ENCODE results near the gene NFE2L3. TPM values are rescaled to one million over a fixed set of nuclear protein-coding genes. Genes with fewer than 3 reads are reported as not detected.

Gene NFE2L3
- total RNA-seq, 2 donors from 2014 or later = 3.9 to 4.3 TPM

- peaks cover 7% of the 10 kb centered on the region for H3K4me1 Mint-ChIP-seq
- H3K27ac Mint-ChIP-seq = no peak overlapping the region
Observed at GRCh38 chr7:26213807-26214515, 62.0 kb downstream of the NFE2L3 start.

GRCh38 chr7:26216049-26216448, 64.1 kb downstream of the NFE2L3 start:
- no peaks in the 10 kb centered on the region for H3K9me3 ChIP-seq (ENCODE audit: control insufficient read depth, low read length, poor library complexity, severe bottlenecking)
- Mint-ChIP-seq H3K27ac (no peak overlapping the region), H3K4me3 (no peak overlapping the region), H3K36me3 (ENCODE audit: low read depth) (no peaks in the 10 kb centered on the region), H3K4me1 (peaks cover 7% of the 10 kb centered on the region), H3K27me3 (no peaks in the 10 kb centered on the region)
- ATAC-seq (no peak), DNase-seq (no peak)

More at GRCh38 chr7:26213807-26214515, 62.0 kb downstream of the NFE2L3 start:
- H3K4me3 Mint-ChIP-seq = no peak overlapping the region
- ATAC-seq (no peak), DNase-seq (no peak)
- no peaks in the 10 kb centered on the region for H3K27me3 Mint-ChIP-seq
- H3K36me3 Mint-ChIP-seq (ENCODE audit: low read depth) = no peaks in the 10 kb centered on the region
- H3K9me3 ChIP-seq (ENCODE audit: control insufficient read depth, low read length, poor library complexity, severe bottlenecking) = no peaks in the 10 kb centered on the region

- H3K36me3 Mint-ChIP-seq (ENCODE audit: low read depth) = no peaks in the 10 kb centered on the region
- no peak overlapping the region for H3K27ac Mint-ChIP-seq
- H3K4me1 Mint-ChIP-seq = peaks cover 3% of the 10 kb centered on the region
- peaks cover 23% of the 10 kb centered on the region for H3K27me3 Mint-ChIP-seq
- DNase-seq (no peak), ATAC-seq (no peak)
- H3K4me3 Mint-ChIP-seq = no peak overlapping the region
- no peaks in the 10 kb centered on the region for H3K9me3 ChIP-seq (ENCODE audit: control insufficient read depth, low read length, poor library complexity, severe bottlenecking)
Observed at GRCh38 chr7:26224359-26224758, 72.4 kb downstream of the NFE2L3 start.

- Mint-ChIP-seq H3K27ac (no peak overlapping the region), H3K4me1 (peaks cover 6% of the 10 kb centered on the region), H3K4me3 (no peak overlapping the region), H3K36me3 (ENCODE audit: low read depth) (no peaks in the 10 kb centered on the region), H3K27me3 (peaks cover 23% of the 10 kb centered on the region)
- no peak for DNase-seq
- H3K9me3 ChIP-seq (ENCODE audit: control insufficient read depth, low read length, poor library complexity, severe bottlenecking) = no peaks in the 10 kb centered on the region
- ATAC-seq = no peak
Observed at GRCh38 chr7:26227987-26228386, 76.0 kb downstream of the NFE2L3 start.

GRCh38 chr7:26233902-26234511, 82.0 kb downstream of the NFE2L3 start:
- Mint-ChIP-seq H3K36me3 (ENCODE audit: low read depth) (no peaks in the 10 kb centered on the region), H3K27me3 (peaks cover 13% of the 10 kb centered on the region), H3K4me3 (no peak overlapping the region), H3K4me1 (peaks cover 2% of the 10 kb centered on the region), H3K27ac (no peak overlapping the region)
- ATAC-seq (no peak), DNase-seq (no peak)
- no peaks in the 10 kb centered on the region for H3K9me3 ChIP-seq (ENCODE audit: control insufficient read depth, low read length, poor library complexity, severe bottlenecking)

Other genes starting within 250 kb of the NFE2L3 start
- 100 to 1,000 TPM; 392 to 399 TPM for gene HNRNPA2B1, start 48.5 kb downstream of the NFE2L3 start, total RNA-seq
- gene CBX3, start 49.5 kb downstream of the NFE2L3 start, total RNA-seq = 100 to 1,000 TPM in 1 of 2 donors, 10 to 100 TPM in 1; 98.3 to 102 TPM
- 10 to 100 TPM in 1 of 2 donors, 1 to 10 TPM in 1; 9.8 to 12.4 TPM for gene SNX10, start 139.7 kb downstream of the NFE2L3 start, total RNA-seq